ENCODE measurements around the gene ILK. TPM values are rescaled to one million over a fixed set of nuclear protein-coding genes. Genes with fewer than 3 reads are reported as not detected.

Gene ILK
- total RNA-seq, 4 donors from 2014 or later, result 159 to 211 (median 169) TPM

DNA sequence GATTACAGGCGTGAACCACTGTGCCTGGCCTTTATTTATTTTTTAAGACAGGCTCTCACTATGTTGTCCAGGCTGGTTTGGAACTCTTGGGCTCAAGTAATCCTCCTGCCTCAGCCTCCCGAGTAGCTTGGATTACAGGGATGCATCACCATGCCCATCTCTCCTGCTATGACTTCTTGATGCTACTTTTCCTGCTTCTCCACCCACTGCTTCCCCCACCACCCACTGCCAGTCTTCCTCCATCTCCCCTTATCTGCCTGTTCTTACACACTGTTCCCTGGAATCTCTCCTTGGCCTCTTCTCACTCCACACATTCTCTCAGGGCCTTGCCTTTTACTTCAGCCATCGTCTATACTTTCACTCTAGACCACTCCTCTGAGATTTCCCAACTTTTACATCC, 32.9 kb downstream of the ILK start:
- no peak for DNase-seq
- no peaks in the 10 kb centered on the region for H3K36me3 ChIP-seq
- H3K9me3 ChIP-seq, result no peaks in the 10 kb centered on the region
- 78 to 84% methylated on average over 2 to 3 of the region's 3 CpGs for WGBS, 2 donors (ENCODE audit: low coverage in 1 of 2)
- no peaks in the 10 kb centered on the region for H3K27me3 ChIP-seq
- H3K4me1 ChIP-seq, result peaks cover 14 to 48% (median 22%) of the 10 kb centered on the region in 4 donors
- intact Hi-C loops (cut with DNase I; ENCODE audit: low total_unique reads) (no loop called here), in situ Hi-C loops (cut with MboI; ENCODE audit: low pct_ligation_motif_present in 1 of 4, low pct_unique_long_range_greater_than_20kb in 1 of 4, low sequenced_read_pairs in 3 of 4) (no loop called here)
- no peak overlapping the region for H3K4me3 ChIP-seq
- no peak for TF ChIP-seq EP300 (IDR thresholded peaks at IDR 0.05; ENCODE audit: low read depth)
- H3K27ac ChIP-seq, result peak overlapping the region; percentile 67 to 85 (median 73)

DNA sequence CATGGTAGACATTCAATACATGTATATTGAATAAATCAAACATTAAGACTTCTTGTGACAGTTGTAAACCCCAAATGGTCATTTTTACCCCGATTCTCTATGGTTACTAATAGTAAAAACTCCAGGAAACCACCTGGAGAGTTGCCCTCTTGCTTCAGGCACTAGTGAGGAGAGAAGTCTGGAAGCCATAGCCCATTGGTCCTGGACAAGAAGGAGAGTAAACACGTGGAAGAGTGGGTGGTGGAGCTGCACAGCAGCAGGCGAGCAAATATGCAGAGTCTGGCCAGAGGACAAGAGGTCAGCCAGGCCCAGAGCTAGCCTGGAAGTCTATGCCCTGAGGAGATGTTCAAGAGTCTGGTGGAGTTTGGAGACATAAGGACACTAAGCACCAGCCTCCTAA, 34.3 kb downstream of the ILK start:
- no peaks in the 10 kb centered on the region for H3K36me3 ChIP-seq
- H3K4me1 ChIP-seq, result peaks cover 14 to 48% (median 22%) of the 10 kb centered on the region in 4 donors
- TF ChIP-seq, protein P1, sequence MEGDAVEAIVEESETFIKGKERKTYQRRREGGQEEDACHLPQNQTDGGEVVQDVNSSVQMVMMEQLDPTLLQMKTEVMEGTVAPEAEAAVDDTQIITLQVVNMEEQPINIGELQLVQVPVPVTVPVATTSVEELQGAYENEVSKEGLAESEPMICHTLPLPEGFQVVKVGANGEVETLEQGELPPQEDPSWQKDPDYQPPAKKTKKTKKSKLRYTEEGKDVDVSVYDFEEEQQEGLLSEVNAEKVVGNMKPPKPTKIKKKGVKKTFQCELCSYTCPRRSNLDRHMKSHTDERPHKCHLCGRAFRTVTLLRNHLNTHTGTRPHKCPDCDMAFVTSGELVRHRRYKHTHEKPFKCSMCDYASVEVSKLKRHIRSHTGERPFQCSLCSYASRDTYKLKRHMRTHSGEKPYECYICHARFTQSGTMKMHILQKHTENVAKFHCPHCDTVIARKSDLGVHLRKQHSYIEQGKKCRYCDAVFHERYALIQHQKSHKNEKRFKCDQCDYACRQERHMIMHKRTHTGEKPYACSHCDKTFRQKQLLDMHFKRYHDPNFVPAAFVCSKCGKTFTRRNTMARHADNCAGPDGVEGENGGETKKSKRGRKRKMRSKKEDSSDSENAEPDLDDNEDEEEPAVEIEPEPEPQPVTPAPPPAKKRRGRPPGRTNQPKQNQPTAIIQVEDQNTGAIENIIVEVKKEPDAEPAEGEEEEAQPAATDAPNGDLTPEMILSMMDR (IDR thresholded peaks at IDR 0.05), result no peak
- TF ChIP-seq POLR2A (IDR thresholded peaks at IDR 0.05) (no peak), POLR2AphosphoS5 (IDR thresholded peaks at IDR 0.05) (no peak), EP300 (IDR thresholded peaks at IDR 0.05; ENCODE audit: low read depth) (no peak)
- in situ Hi-C loops (cut with MboI; ENCODE audit: low pct_ligation_motif_present in 1 of 4, low pct_unique_long_range_greater_than_20kb in 1 of 4, low sequenced_read_pairs in 3 of 4), result no loop called here
- H3K9me3 ChIP-seq, result no peaks in the 10 kb centered on the region
- no peak for DNase-seq
- 40% methylated on average over 1 to 3 of the region's 3 CpGs for WGBS, 2 donors (ENCODE audit: low coverage in 1 of 2)
- peak overlapping the region; percentile 4 to 85 (median 49) for H3K27ac ChIP-seq
- H3K4me3 ChIP-seq, result no peak overlapping the region
- intact Hi-C loops (cut with DNase I; ENCODE audit: low total_unique reads), result no loop called here
- H3K27me3 ChIP-seq, result no peaks in the 10 kb centered on the region

DNA sequence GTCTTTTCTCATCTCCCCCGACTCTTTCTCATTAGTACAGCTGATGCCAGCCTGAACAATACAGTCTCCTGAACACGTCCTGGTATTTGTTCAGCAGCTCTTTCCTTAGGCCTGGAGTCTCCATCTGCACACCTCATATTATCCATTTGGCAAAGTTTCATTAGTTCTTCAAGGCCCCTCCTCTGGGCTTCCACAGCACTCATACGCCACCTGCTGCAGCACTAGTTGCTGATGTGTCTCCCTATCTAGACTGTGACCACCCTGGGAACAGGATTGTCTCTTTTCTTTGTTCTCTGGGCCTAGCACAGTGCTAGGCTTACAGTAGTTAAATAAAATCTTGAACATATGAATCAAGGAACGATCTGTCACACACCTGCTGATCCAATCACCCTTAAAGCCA, 34.9 kb downstream of the ILK start:
- Histone ChIP-seq H3K27me3 (no peaks in the 10 kb centered on the region), H3K36me3 (no peaks in the 10 kb centered on the region), H3K9me3 (no peaks in the 10 kb centered on the region), H3K27ac (peak overlapping the region; percentile 4 to 85 (median 49)), H3K4me1 (peaks cover 14 to 48% (median 22%) of the 10 kb centered on the region in 4 donors), H3K4me3 (no peak overlapping the region)
- DNase-seq, result no peak
- 66 to 71% methylated on average over 3 to 4 of the region's 4 CpGs for WGBS, 2 donors (ENCODE audit: low coverage in 1 of 2)
- in situ Hi-C loops (cut with MboI; ENCODE audit: low pct_ligation_motif_present in 1 of 4, low pct_unique_long_range_greater_than_20kb in 1 of 4, low sequenced_read_pairs in 3 of 4), result no loop called here
- TF ChIP-seq, protein P1 (IDR thresholded peaks at IDR 0.05), result no peak
- no peak for TF ChIP-seq POLR2A (IDR thresholded peaks at IDR 0.05)
- TF ChIP-seq POLR2AphosphoS5 (IDR thresholded peaks at IDR 0.05), result no peak
- no peak for TF ChIP-seq EP300 (IDR thresholded peaks at IDR 0.05; ENCODE audit: low read depth)
- intact Hi-C loops (cut with DNase I; ENCODE audit: low total_unique reads), result no loop called here

DNA sequence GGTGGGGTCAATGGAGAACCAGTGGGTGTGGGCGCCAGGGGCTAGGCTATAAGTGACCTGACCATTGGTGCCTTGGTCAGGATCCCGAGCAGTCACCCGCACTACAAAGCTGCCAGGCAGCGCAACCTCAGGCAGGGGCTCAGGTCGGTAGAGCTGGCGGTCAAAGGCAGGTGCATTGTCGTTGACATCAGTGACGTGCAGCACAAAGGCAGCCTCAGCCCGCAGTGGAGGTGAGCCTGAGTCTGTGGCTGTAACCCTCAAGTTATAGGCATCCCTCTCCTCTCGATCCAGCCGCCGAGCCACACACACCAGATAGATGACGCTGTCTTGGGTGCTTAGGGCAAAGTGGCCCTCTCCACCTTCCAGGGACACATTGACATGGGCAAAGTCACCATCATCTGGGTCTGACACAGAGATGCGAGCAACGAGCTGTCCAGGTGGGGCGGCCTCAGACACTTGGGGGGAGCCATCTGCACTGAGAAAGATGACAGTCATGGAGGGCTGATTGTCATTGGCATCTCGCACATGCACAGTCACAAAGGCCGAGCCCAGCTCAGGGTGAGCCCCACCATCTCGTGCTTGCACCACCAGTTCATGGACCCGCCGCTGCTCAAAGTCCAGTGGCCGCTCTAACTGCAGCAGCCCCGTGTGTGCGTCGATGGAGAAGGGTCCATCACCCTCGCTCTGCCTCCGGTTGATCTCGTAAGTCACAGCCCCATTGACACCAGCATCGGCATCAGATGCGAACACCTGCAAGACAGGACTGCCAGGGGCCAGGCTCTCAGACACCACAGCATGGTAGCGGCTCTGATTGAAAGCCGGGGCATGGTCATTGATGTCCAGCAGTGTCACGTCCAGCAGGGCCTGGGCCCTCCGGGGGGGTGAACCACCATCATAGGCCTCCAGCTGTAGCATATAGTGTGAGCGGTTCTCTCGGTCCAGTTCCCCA, 36.7 kb downstream of the ILK start:
- no peaks in the 10 kb centered on the region for H3K36me3 ChIP-seq
- TF ChIP-seq EP300 (IDR thresholded peaks at IDR 0.05; ENCODE audit: low read depth) (no peak), POLR2AphosphoS5 (IDR thresholded peaks at IDR 0.05) (no peak), POLR2A (IDR thresholded peaks at IDR 0.05) (no peak)
- TF ChIP-seq, protein P1 (IDR thresholded peaks at IDR 0.05), result no peak
- no peak overlapping the region for H3K4me3 ChIP-seq
- no peaks in the 10 kb centered on the region for H3K27me3 ChIP-seq
- intact Hi-C loops (cut with DNase I; ENCODE audit: low total_unique reads) (no loop called here), in situ Hi-C loops (cut with MboI; ENCODE audit: low pct_ligation_motif_present in 1 of 4, low pct_unique_long_range_greater_than_20kb in 1 of 4, low sequenced_read_pairs in 3 of 4) (no loop called here)
- H3K4me1 ChIP-seq, result peaks cover 8 to 40% (median 17%) of the 10 kb centered on the region in 4 donors
- WGBS, 2 donors (ENCODE audit: low coverage in 1 of 2), result 88 to 91% methylated on average over 6 to 29 of the region's 36 CpGs
- H3K9me3 ChIP-seq, result no peaks in the 10 kb centered on the region
- no peak for DNase-seq
- H3K27ac ChIP-seq, result no peak overlapping the region
